Measurements from ENCODE around the gene KRT78. TPM values are rescaled to one million over a fixed set of nuclear protein-coding genes. Genes with fewer than 3 reads are reported as not detected.
"Not testable (repeated sequence)": the region's sequence is repeated elsewhere in the genome, so short reads cannot be mapped to it uniquely, and the experiment has no call there.

The KRT78 gene
- polyA plus RNA-seq, 4 donors, result 0.30 to 1.8 (median 0.54) TPM; not detected in 1

- H3K4me3 ChIP-seq (ENCODE audit: low read depth in 1 of 3, low read length in 3 of 3), result no peak overlapping the region
- FAIRE-seq (no peak), DNase-seq (peak; percentile 84 to 89)
- no peaks in the 10 kb centered on the region for H3K27me3 ChIP-seq (ENCODE audit: control insufficient read depth in 3 of 3, insufficient read depth in 3 of 3, low read length in 3 of 3)
- WGBS, 3 donors, result 47 to 58% (median 50%) methylated on average over 10 of the region's 10 CpGs
- no peak overlapping the region for H3K27ac ChIP-seq (ENCODE audit: low read depth in 1 of 3, low read length in 2 of 3)
- no peaks in the 10 kb centered on the region for H3K36me3 ChIP-seq (ENCODE audit: control insufficient read depth in 3 of 3, insufficient read depth in 2 of 3, low read depth in 1 of 3, low read length in 3 of 3)
- H3K9me3 ChIP-seq (ENCODE audit: control insufficient read depth in 2 of 2, insufficient read depth in 1 of 2, low read depth in 1 of 2, low read length in 1 of 2), result no peaks in the 10 kb centered on the region
- peaks cover under 1 to 7% (median 2%) of the 10 kb centered on the region in 3 donors for H3K4me1 ChIP-seq (ENCODE audit: control insufficient read depth in 3 of 3, insufficient read depth in 2 of 3, low read depth in 1 of 3, low read length in 2 of 3)
Measured at GRCh38 chr12:52865090-52865944, 16.5 kb upstream of the KRT78 start.

- peaks cover 0 to 14% (median 8%) of the 10 kb centered on the region in 3 donors for H3K4me1 ChIP-seq (ENCODE audit: control insufficient read depth in 3 of 3, insufficient read depth in 2 of 3, low read depth in 1 of 3, low read length in 2 of 3)
- no peak for DNase-seq
- no peak for FAIRE-seq
- H3K27ac ChIP-seq (ENCODE audit: low read depth in 1 of 3, low read length in 2 of 3), result no peak overlapping the region
- WGBS, 3 donors, result 58 to 64% (median 61%) methylated on average over 2 of the region's 2 CpGs
- H3K9me3 ChIP-seq (ENCODE audit: control insufficient read depth in 2 of 2, insufficient read depth in 1 of 2, low read depth in 1 of 2, low read length in 1 of 2), result peaks cover 0 to 4% of the 10 kb centered on the region in 2 donors
- no peaks in the 10 kb centered on the region for H3K36me3 ChIP-seq (ENCODE audit: control insufficient read depth in 3 of 3, insufficient read depth in 2 of 3, low read depth in 1 of 3, low read length in 3 of 3)
- no peaks in the 10 kb centered on the region for H3K27me3 ChIP-seq (ENCODE audit: control insufficient read depth in 3 of 3, insufficient read depth in 3 of 3, low read length in 3 of 3)
- no peak overlapping the region for H3K4me3 ChIP-seq (ENCODE audit: low read depth in 1 of 3, low read length in 3 of 3)
Measured at GRCh38 chr12:52862023-52862422, 13.2 kb upstream of the KRT78 start.

- no peaks in the 10 kb centered on the region for H3K27me3 ChIP-seq (ENCODE audit: control insufficient read depth in 3 of 3, insufficient read depth in 3 of 3, low read length in 3 of 3)
- peaks cover 0 to 4% of the 10 kb centered on the region in 2 donors for H3K9me3 ChIP-seq (ENCODE audit: control insufficient read depth in 2 of 2, insufficient read depth in 1 of 2, low read depth in 1 of 2, low read length in 1 of 2)
- H3K36me3 ChIP-seq (ENCODE audit: control insufficient read depth in 3 of 3, insufficient read depth in 2 of 3, low read depth in 1 of 3, low read length in 3 of 3), result no peaks in the 10 kb centered on the region
- DNase-seq (no peak), FAIRE-seq (no peak)
- H3K4me1 ChIP-seq (ENCODE audit: control insufficient read depth in 3 of 3, insufficient read depth in 2 of 3, low read depth in 1 of 3, low read length in 2 of 3), result peaks cover 0 to 14% (median 8%) of the 10 kb centered on the region in 3 donors
- no peak overlapping the region for H3K4me3 ChIP-seq (ENCODE audit: low read depth in 1 of 3, low read length in 3 of 3)
- 92 to 97% (median 92%) methylated on average over 7 of the region's 7 CpGs for WGBS, 3 donors
- no peak overlapping the region for H3K27ac ChIP-seq (ENCODE audit: low read depth in 1 of 3, low read length in 2 of 3)
Measured at GRCh38 chr12:52861511-52861910, 12.7 kb upstream of the KRT78 start.

- peak; percentile 88 to 90 for DNase-seq
- Histone ChIP-seq H3K4me3 (ENCODE audit: low read depth in 1 of 3, low read length in 3 of 3) (no peak overlapping the region), H3K27ac (ENCODE audit: low read depth in 1 of 3, low read length in 2 of 3) (peak overlapping the region in 1 of 3 donors; percentile 67), H3K4me1 (ENCODE audit: control insufficient read depth in 3 of 3, insufficient read depth in 2 of 3, low read depth in 1 of 3, low read length in 2 of 3) (peaks cover 0 to 14% (median 8%) of the 10 kb centered on the region in 3 donors), H3K27me3 (ENCODE audit: control insufficient read depth in 3 of 3, insufficient read depth in 3 of 3, low read length in 3 of 3) (no peaks in the 10 kb centered on the region), H3K9me3 (ENCODE audit: control insufficient read depth in 2 of 2, insufficient read depth in 1 of 2, low read depth in 1 of 2, low read length in 1 of 2) (peaks cover 0 to 4% of the 10 kb centered on the region in 2 donors), H3K36me3 (ENCODE audit: control insufficient read depth in 3 of 3, insufficient read depth in 2 of 3, low read depth in 1 of 3, low read length in 3 of 3) (no peaks in the 10 kb centered on the region)
- no peak for FAIRE-seq
- WGBS, 3 donors, result 37 to 58% (median 57%) methylated on average over 6 of the region's 6 CpGs
Measured at GRCh38 chr12:52860102-52860823, 11.5 kb upstream of the KRT78 start.

GRCh38 chr12:52857500-52857899, 8.7 kb upstream of the KRT78 start:
- Histone ChIP-seq H3K36me3 (ENCODE audit: control insufficient read depth in 3 of 3, insufficient read depth in 2 of 3, low read depth in 1 of 3, low read length in 3 of 3) (no peaks in the 10 kb centered on the region), H3K27ac (ENCODE audit: low read depth in 1 of 3, low read length in 2 of 3) (no peak overlapping the region), H3K4me3 (ENCODE audit: low read depth in 1 of 3, low read length in 3 of 3) (no peak overlapping the region), H3K27me3 (ENCODE audit: control insufficient read depth in 3 of 3, insufficient read depth in 3 of 3, low read length in 3 of 3) (peaks cover 0 to 2% (median 0%) of the 10 kb centered on the region in 3 donors), H3K4me1 (ENCODE audit: control insufficient read depth in 3 of 3, insufficient read depth in 2 of 3, low read depth in 1 of 3, low read length in 2 of 3) (peaks cover 0 to 14% (median 8%) of the 10 kb centered on the region in 3 donors), H3K9me3 (ENCODE audit: control insufficient read depth in 2 of 2, insufficient read depth in 1 of 2, low read depth in 1 of 2, low read length in 1 of 2) (peaks cover 0 to 4% of the 10 kb centered on the region in 2 donors)
- WGBS, 3 donors, result 90 to 92% (median 92%) methylated on average over 3 of the region's 3 CpGs
- FAIRE-seq (no peak), DNase-seq (no peak)

GRCh38 chr12:52856787-52857186, 8.0 kb upstream of the KRT78 start:
- H3K27me3 ChIP-seq (ENCODE audit: control insufficient read depth in 3 of 3, insufficient read depth in 3 of 3, low read length in 3 of 3), result peaks cover 0 to 2% (median 0%) of the 10 kb centered on the region in 3 donors
- no peak overlapping the region for H3K27ac ChIP-seq (ENCODE audit: low read depth in 1 of 3, low read length in 2 of 3)
- 79 to 87% (median 85%) methylated on average over 3 of the region's 3 CpGs for WGBS, 3 donors
- no peaks in the 10 kb centered on the region for H3K36me3 ChIP-seq (ENCODE audit: control insufficient read depth in 3 of 3, insufficient read depth in 2 of 3, low read depth in 1 of 3, low read length in 3 of 3)
- H3K4me1 ChIP-seq (ENCODE audit: control insufficient read depth in 3 of 3, insufficient read depth in 2 of 3, low read depth in 1 of 3, low read length in 2 of 3), result peaks cover 0 to 14% (median 8%) of the 10 kb centered on the region in 3 donors
- FAIRE-seq (no peak), DNase-seq (no peak)
- H3K4me3 ChIP-seq (ENCODE audit: low read depth in 1 of 3, low read length in 3 of 3), result no peak overlapping the region
- peaks cover 0 to 4% of the 10 kb centered on the region in 2 donors for H3K9me3 ChIP-seq (ENCODE audit: control insufficient read depth in 2 of 2, insufficient read depth in 1 of 2, low read depth in 1 of 2, low read length in 1 of 2)

GRCh38 chr12:52856077-52856476, 7.3 kb upstream of the KRT78 start:
- not testable (repeated sequence) for H3K36me3 ChIP-seq (ENCODE audit: control insufficient read depth in 3 of 3, insufficient read depth in 2 of 3, low read depth in 1 of 3, low read length in 3 of 3); H3K27me3 ChIP-seq (ENCODE audit: control insufficient read depth in 3 of 3, insufficient read depth in 3 of 3, low read length in 3 of 3); FAIRE-seq; H3K9me3 ChIP-seq (ENCODE audit: control insufficient read depth in 2 of 2, insufficient read depth in 1 of 2, low read depth in 1 of 2, low read length in 1 of 2); H3K27ac ChIP-seq (ENCODE audit: low read depth in 1 of 3, low read length in 2 of 3); H3K4me3 ChIP-seq (ENCODE audit: low read depth in 1 of 3, low read length in 3 of 3); DNase-seq
- H3K4me1 ChIP-seq (ENCODE audit: control insufficient read depth in 3 of 3, insufficient read depth in 2 of 3, low read depth in 1 of 3, low read length in 2 of 3), result peaks cover 0 to 14% (median 8%) of the 10 kb centered on the region in 3 donors
- WGBS, 3 donors, result 98 to 99% (median 98%) methylated on average over 2 of the region's 2 CpGs

GRCh38 chr12:52851787-52852186, 3.0 kb upstream of the KRT78 start:
- Histone ChIP-seq H3K4me3 (ENCODE audit: low read depth in 1 of 3, low read length in 3 of 3) (no peak overlapping the region), H3K4me1 (ENCODE audit: control insufficient read depth in 3 of 3, insufficient read depth in 2 of 3, low read depth in 1 of 3, low read length in 2 of 3) (no peaks in the 10 kb centered on the region), H3K27me3 (ENCODE audit: control insufficient read depth in 3 of 3, insufficient read depth in 3 of 3, low read length in 3 of 3) (peaks cover 0 to 8% (median 0%) of the 10 kb centered on the region in 3 donors), H3K27ac (ENCODE audit: low read depth in 1 of 3, low read length in 2 of 3) (no peak overlapping the region), H3K36me3 (ENCODE audit: control insufficient read depth in 3 of 3, insufficient read depth in 2 of 3, low read depth in 1 of 3, low read length in 3 of 3) (no peaks in the 10 kb centered on the region), H3K9me3 (ENCODE audit: control insufficient read depth in 2 of 2, insufficient read depth in 1 of 2, low read depth in 1 of 2, low read length in 1 of 2) (no peaks in the 10 kb centered on the region)
- FAIRE-seq, result no peak
- no peak for DNase-seq
